Subcutaneous adipose tissue (tissue), 4 donors: ENCODE results near the gene NTN3. TPM values are rescaled to one million over a fixed set of nuclear protein-coding genes. Genes with fewer than 3 reads are reported as not detected.

Source experiments
- total RNA-seq, 4 donors: library from RNA; depleted of rRNA; stranded (reverse); fragments of >200 nt; gene quantifications; one replicate each; pipeline ENCODE4 v1.1.0, GENCODE V29; 2016
- TF ChIP-seq, protein P1 (sequence below): fragments of 450-650 bp; IDR thresholded peaks from one replicate; pipeline ENCODE4 v1.5.1; 2016; ENCODE audit warnings: low read depth, mild to moderate bottlenecking, control low read depth, antibody characterized with exemption, moderate library complexity

The NTN3 gene
- total RNA-seq, 4 donors from 2014 or later, result not detected

DNA sequence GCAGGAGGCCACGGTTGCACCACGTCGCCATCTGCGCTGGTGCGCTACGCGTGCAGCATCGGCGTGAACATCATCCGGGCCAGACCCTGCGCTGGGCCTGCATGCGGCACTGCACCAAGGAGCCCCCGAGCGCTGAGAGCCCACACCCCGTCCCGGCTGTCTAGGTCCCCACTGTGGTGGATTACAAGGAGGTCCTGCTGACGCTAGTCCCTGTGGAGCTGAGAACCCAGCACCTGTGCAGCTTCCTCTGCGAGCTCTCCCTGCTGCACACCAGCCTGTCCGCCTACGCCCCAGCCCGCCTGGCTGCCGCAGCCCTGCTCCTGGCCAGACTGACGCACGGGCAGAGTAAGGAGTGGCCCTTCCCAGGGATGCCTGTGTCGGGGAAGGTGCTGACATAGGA is 22.0 kb upstream of the NTN3 start:
- TF ChIP-seq, protein P1, sequence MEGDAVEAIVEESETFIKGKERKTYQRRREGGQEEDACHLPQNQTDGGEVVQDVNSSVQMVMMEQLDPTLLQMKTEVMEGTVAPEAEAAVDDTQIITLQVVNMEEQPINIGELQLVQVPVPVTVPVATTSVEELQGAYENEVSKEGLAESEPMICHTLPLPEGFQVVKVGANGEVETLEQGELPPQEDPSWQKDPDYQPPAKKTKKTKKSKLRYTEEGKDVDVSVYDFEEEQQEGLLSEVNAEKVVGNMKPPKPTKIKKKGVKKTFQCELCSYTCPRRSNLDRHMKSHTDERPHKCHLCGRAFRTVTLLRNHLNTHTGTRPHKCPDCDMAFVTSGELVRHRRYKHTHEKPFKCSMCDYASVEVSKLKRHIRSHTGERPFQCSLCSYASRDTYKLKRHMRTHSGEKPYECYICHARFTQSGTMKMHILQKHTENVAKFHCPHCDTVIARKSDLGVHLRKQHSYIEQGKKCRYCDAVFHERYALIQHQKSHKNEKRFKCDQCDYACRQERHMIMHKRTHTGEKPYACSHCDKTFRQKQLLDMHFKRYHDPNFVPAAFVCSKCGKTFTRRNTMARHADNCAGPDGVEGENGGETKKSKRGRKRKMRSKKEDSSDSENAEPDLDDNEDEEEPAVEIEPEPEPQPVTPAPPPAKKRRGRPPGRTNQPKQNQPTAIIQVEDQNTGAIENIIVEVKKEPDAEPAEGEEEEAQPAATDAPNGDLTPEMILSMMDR, result no peak

DNA sequence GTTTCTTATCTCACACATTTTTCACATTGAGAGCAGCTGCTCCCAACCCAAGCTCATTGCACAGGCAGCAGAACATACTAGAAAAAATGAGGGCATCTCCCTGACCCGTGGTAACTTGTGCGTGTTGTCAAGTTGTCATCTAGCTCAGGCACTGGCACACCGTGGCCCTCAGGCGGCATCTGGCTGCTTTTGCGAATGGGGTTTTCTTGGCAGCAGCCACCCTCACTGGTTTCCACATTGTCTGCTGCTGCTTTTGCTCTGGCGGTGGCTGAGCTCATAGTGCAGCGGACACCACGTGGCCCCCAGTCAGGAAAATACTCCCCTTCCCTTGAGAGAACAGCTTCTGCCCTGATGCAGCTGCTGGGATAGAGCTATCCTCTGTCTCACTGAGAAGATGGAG is 20.6 kb upstream of the NTN3 start:
- TF ChIP-seq, protein P1, result no peak

- TF ChIP-seq, protein P1, result no peak
Observed at GRCh38 chr16:2450975-2451381, 20.1 kb upstream of the NTN3 start.

- TF ChIP-seq, protein P1, result no peak
Observed at GRCh38 chr16:2451851-2452320, 19.2 kb upstream of the NTN3 start.

DNA sequence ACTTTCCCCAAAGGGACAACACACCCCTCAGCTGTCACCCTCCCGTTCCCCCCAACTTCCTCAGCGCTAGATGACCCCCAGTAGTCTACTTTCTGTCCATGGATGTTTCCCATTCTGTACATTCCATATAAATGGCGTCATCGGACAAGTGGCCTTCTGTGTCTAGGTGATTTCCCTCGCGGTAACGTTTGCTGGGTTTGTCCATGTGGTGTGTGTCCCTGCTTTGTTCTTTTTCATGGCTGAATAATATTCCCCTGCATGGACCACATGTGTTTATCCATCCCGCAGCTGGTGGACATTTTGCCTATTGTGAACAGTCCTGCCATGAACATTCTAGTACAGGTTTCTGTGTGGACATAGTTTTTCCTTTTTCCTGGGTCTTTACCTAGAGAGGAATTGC is 18.4 kb upstream of the NTN3 start:
- TF ChIP-seq, protein P1, result no peak

DNA sequence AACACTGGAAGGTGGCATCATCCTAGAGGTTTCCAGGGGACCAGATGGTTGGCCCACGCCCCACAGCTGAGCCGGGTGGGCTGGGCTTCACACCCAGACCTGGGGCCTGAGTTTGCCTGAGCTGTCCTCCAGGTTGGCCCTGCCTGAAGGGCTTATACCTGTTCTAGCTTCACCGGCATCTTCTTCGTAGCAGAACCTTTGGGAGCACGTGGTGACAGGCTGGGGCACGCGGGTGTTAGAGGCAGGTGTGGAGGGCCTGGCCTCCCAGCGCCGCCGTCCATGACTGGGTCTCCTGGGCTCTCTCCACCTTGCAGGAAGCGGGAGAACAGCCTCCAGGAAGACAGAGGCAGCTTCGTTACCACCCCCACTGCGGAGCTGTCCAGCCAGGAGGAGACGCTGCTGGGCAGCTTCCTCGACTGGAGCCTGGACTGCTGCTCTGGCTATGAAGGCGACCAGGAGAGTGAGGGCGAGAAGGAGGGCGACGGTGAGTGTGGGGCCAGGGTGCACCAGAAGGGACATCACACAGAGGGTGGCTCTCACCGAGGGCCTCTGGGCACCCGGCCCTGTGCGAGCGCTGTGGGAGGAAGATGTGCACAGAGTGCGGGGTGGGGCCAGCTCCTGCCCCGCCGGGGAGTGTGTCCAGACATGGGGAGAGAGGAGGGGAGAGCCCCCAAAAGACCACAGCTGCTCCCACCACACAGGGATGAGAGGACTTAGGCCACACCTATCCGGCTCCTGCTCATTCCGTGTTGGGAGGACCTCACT is 15.8 kb upstream of the NTN3 start:
- TF ChIP-seq, protein P1, result no peak

GRCh38 chr16:2456551-2457153 is 14.4 kb upstream of the NTN3 start:
- TF ChIP-seq, protein P1, result no peak
